Neutrophil (primary cell): Measurements from ENCODE around the gene MRGPRD.
"Not testable (repeated sequence)": the region's sequence is repeated elsewhere in the genome, so short reads cannot be mapped to it uniquely, and the experiment has no call there.

Experiments used
- H3K27ac ChIP-seq: fragments of 200-600 bp; sonication (generic); 2 replicates; pipeline ENCODE4 v1.5.1; 2016; ENCODE audit warnings: mild to moderate bottlenecking, moderate library complexity
- H3K27me3 ChIP-seq: fragments of 200-600 bp; sonication (generic); 2 replicates; pipeline ENCODE4 v1.6.0; 2016; ENCODE audit warnings: mild to moderate bottlenecking
- H3K36me3 ChIP-seq: fragments of 200-600 bp; sonication (generic); 2 replicates; pipeline ENCODE4 v1.5.1; 2017
- H3K4me1 ChIP-seq, 2 experiments: fragments of 200-600 bp in 1 of 2; sonication (generic) in 1 of 2; 1 replicate in 1 of 2; 2 replicates in 1 of 2; pipeline versions ENCODE4 v1.5.1 to v1.6.1; 2013 to 2016; ENCODE audit warnings: low read depth in 1 of 2, low read length in 1 of 2, mild to moderate bottlenecking in 1 of 2, moderate library complexity in 1 of 2; ENCODE audit not compliant: control insufficient read depth in 1 of 2, insufficient read depth in 1 of 2
- H3K4me3 ChIP-seq, 2 experiments: fragments of 200-600 bp in 1 of 2; sonication (generic) in 1 of 2; 1 replicate in 1 of 2; 2 replicates in 1 of 2; pipeline ENCODE4 v1.5.1; 2013 to 2016; ENCODE audit warnings: low read depth in 1 of 2, low read length in 1 of 2, mild to moderate bottlenecking in 1 of 2, moderate library complexity in 1 of 2
- H3K9me3 ChIP-seq: fragments of 200-600 bp; sonication (generic); 2 replicates; pipeline ENCODE4 v1.5.1; 2016
- CTCF ChIP-seq: fragments of 200-600 bp; sonication (generic); IDR thresholded peaks from 2 replicates; pipeline ENCODE4 v1.5.1; 2016; ENCODE audit warnings: antibody characterized with exemption

MRGPRD gene

GRCh38 chr11:69001243-69002081, 20.7 kb upstream of the MRGPRD start:
- Histone ChIP-seq H3K4me3 (no peak overlapping the region), H3K9me3 (no peaks in the 10 kb centered on the region), H3K27me3 (peaks cover 37% of the 10 kb centered on the region), H3K36me3 (no peaks in the 10 kb centered on the region), H3K4me1 (no peaks in the 10 kb centered on the region), H3K27ac (no peak overlapping the region)
- no peak for TF ChIP-seq CTCF

GRCh38 chr11:69000831-69001242, 20.1 kb upstream of the MRGPRD start:
- Histone ChIP-seq H3K9me3 (no peaks in the 10 kb centered on the region), H3K36me3 (no peaks in the 10 kb centered on the region), H3K4me1 (no peaks in the 10 kb centered on the region), H3K27me3 (peaks cover 31% of the 10 kb centered on the region), H3K4me3 (no peak overlapping the region), H3K27ac (no peak overlapping the region)
- no peak for TF ChIP-seq CTCF

- Histone ChIP-seq H3K4me3 (no peak overlapping the region), H3K27me3 (peaks cover 27% of the 10 kb centered on the region), H3K9me3 (no peaks in the 10 kb centered on the region), H3K36me3 (no peaks in the 10 kb centered on the region), H3K27ac (no peak overlapping the region), H3K4me1 (no peaks in the 10 kb centered on the region)
- no peak for TF ChIP-seq CTCF
These were observed 19.6 kb upstream of the MRGPRD start for GRCh38 chr11:69000391-69000790.

GRCh38 chr11:68999748-69000355, 19.1 kb upstream of the MRGPRD start:
- not testable (repeated sequence) for H3K4me1 ChIP-seq, H3K27ac ChIP-seq, H3K9me3 ChIP-seq, H3K36me3 ChIP-seq, H3K4me3 ChIP-seq
- H3K27me3 ChIP-seq: peaks cover 22% of the 10 kb centered on the region

GRCh38 chr11:68999093-68999747, 18.4 kb upstream of the MRGPRD start:
- TF ChIP-seq CTCF: no peak
- Histone ChIP-seq H3K4me1 (no peaks in the 10 kb centered on the region), H3K27ac (no peak overlapping the region), H3K36me3 (no peaks in the 10 kb centered on the region), H3K4me3 (no peak overlapping the region), H3K9me3 (no peaks in the 10 kb centered on the region), H3K27me3 (peaks cover 22% of the 10 kb centered on the region)
